SKM-1 treated with dmso at 0.1 percent for 144 hours (cell line): Measurements from ENCODE around the gene NDRG4.
"Not testable (repeated sequence)": the region's sequence is repeated elsewhere in the genome, so short reads cannot be mapped to it uniquely, and the experiment has no call there.

Source experiments
- DNase-seq: peaks from one replicate; lab custom pipeline; 2025; ENCODE audit not compliant: unreplicated experiment; lab: John Stamatoyannopoulos, UW

NDRG4 gene

DNA sequence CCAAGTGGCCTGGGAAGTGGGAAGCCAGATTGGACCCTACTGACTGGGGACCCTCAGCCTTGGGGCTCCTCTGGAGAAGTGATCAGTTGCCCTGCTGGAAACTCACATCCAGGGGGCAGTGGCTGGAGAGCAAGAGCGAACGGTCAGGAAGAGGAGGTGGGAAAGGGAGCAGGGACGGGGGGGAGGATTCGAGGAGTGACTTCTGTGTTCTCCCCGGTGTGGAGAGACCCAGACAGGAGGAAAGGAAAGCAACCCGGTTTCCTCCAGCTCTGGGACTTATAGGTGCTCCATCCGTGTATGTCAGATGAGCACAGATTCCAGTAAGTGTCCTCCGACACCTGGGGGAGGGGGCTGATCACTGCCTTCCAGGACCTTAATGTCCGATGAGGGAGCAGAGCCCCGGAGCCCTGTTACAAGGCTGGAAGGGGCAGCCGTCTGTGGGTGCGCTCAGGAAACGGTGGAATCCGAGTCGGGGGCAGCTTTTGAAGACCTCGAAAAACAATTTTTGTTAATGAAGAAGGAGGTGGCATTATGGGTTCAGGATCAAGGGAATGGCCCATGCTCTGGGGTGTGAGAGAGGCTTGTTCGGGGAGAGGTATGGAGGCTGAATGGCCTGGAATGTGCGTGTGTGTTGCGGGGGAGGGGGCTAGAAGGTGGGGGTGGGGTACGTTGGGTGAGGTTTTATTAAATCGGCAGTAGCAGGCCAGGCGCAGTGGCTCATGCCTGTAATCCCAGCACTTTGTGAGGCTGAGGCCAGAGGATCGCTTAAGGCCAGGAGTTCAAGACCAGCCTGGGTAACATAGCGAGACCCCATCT is 34.8 kb upstream of the NDRG4 start:
- DNase-seq: no peak

DNA sequence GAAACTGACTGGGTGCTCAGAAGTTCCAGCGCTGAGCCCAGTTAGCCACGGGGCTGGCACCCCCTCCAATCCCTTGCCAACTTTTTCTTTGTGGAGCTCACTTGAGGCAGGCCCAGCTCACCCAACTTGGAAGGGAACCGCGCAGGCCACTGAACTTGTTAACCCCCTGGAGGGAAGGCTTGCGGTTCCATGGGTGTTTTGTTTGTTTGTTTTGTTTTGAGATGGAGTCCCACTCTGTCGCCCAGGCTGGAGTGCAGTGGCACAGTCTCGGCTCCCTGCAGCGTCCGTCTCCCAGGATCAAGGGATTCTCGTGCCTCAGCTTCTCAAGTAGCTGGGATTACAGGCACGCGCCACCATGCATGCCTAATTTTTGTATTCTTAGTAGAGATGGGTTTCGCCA is 34.1 kb upstream of the NDRG4 start:
- no peak for DNase-seq

DNA sequence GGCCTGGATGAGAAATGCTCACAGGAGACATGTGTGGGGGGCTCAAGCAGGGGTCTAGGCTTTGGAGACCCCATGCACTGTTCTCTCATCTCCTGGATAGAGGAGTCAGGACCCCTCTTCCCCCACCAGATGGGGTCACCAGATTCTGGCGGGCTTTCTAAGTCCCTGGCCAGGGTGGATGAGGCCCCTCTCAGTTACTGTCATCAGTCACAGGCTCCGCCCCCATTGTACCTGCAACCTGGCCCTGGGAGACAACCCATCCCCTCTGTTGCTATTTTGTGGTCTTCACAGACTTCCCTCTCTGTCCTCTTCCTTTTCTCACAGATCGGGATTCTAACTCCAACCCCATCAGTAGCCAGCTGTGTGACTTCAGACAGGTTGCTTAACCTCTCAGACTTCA is 33.5 kb upstream of the NDRG4 start:
- no peak for DNase-seq

DNA sequence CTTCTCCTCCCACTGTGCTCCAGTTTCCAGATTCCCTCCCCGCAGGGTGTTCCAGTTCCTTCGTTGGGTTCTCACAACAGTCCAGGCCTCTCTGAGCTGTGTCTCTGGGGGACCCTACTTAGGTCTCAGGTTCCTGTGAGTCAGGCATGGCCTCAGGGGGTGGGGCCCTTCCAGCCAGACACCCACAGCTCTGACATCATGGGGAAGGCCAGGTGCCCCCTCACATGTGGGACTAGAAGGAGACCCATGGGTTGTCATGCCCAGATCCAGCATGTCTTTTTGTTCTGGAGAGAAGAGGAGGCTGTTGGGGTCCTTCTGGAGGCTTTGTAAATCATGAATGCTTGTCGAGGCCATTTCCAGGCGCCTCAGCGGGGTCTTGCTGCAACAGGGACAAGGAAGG is 32.0 kb upstream of the NDRG4 start:
- DNase-seq: no peak

DNA sequence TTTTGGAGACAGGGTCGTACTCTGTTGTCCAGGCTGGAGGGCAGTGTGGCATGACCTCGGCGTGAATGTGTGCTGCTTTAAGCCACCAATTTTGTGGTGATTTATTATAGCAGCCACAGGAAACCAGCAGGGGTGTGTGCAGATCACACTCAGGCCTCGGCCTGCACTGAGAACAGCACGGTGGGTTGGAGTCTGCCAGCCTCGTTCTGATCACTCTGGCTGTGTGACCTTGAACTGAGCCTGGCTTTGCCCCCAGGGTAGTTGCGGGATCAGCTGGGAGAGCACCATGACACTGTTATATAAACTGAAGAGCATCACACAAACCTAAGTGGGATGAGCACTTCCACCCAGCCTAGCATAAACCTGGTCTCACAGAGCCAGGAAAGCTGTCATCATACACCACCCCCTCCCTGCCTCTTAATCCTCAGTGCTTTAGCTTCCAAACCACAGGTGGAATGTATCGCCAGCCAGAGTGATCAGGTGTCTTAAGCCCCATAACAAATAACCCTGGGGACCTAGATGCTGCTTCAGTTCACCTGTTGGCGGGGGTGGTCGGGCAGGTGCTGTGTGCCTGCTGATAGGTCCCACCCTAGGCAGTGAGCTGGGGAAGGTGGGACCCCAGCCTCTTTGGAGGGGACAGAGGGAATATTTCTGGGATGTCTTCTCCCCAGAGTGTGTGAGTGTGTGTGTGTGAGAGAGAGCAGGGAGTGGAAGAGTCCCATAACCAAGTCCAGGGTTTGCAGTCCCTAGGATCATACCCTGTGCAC is 28.6 kb upstream of the NDRG4 start:
- no peak for DNase-seq

DNA sequence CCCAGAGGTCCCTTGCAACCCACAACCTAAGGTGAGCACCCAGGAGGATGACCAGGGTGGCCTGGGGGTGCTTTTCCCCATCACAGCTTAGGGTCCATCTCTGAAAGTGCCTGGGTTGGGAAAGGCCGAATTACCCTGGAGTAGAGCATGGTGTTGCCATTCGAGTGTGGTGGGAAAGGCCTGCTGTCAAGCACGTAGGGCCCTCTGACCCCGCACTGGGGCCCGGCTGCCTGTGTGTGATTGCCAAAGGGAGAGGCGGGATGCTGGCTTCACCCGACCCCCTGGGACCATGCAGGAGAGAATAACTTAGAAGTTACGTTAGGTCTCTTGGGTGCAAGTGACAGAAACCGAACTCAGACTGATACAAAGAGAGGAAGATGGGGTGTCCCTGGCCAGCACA is 27.7 kb upstream of the NDRG4 start:
- no peak for DNase-seq

DNA sequence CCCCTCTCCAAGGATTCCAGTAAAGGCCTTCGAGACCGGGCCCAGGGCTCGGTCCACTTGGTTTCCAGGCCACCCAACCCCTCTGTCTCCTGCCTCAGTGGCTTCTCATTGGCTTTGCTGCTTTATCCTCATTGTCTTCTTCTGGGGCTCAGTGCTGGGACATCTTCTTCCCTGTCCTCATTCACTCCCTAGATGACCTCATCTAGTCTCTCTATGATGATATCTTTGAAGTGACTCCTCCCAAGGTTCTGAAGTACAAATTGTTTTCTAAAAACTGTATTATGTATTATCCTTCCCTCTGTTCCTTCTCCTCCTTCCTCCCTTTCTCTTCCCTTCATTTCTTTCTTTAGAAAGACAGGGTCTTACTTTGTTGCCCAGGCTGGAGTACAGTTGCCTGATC is 27.1 kb upstream of the NDRG4 start:
- DNase-seq: no peak

DNA sequence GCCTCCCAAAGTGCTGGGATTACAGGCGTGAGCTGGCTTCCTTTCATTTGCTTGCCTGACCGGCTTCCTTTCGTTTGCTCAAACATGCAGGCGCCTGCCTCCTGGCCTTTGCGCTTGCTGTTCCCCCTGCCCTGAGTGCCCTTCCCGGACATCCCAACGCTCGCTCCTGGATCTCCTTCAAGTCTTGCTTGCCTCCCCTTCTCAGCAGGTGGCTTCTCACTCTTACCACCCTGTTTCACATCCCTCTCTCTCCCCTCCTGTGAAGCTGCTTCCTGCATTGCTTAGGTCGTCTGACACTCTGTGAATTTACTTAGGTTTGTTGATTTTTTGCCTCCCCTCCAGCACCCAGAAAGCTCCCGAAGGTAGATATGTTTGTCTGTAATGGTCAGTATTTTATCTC is 25.6 kb upstream of the NDRG4 start:
- no peak for DNase-seq

DNA sequence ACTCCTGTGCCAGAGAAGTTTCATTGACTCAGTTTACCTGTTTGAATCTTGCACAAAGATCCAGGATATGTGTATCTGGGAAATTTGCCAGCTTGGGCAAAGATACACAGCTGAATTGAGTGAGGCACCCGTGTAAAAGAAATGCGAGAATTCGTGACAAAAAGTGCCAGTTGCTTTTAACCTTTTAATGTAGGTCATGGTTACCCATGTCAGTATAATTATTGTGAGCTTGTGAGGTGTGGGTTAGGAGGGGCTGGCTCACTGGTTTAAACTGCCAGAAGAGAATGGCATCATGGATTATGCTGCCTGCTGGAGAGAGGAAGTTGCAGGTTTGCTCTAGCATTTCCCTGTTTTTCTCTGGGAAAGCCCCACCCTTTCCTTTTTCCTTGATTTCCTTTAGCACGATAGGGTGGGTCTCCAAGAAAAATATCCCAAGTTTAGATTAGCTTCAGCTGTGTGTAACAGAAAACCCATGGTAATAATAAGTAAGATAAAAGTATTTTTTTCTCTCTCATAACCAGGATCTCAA is 24.8 kb upstream of the NDRG4 start:
- DNase-seq: no peak

DNA sequence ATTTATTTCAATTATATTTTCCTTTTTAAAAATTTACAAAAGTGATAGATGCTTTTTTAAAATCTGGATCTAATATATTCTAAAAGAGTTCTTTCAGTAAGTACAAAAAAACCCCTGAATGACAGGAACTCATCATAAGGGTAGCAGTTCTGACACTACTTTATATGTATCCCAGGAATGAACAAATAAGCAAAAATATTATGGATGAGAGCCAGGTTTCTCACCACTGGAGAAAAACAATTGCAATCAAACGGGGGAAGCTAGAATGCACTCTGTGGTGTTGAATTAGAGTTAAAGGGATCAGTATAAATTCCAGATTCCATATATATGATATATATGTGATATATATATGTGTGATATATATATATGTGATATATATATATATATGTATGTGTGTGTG is 23.2 kb upstream of the NDRG4 start:
- no peak for DNase-seq

DNA sequence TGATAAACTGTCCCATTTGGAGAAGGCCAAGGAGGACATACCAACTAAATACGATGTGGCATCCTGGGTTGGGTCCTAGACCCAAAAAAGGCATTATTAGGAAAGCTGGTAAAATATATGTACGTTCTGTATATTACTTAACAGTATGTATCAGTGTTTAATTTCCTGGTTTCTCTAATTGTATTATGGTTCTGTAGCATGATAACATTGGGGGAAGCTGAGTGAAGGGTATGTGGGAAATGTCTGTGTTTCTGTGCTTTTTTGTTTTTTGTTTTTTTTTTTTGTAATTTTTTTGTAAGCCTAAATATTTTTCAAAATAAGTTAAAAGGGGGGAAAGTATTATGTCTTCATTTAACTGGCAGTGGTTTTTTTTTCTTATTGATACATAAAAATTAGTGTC is 21.5 kb upstream of the NDRG4 start:
- DNase-seq: no peak

DNA sequence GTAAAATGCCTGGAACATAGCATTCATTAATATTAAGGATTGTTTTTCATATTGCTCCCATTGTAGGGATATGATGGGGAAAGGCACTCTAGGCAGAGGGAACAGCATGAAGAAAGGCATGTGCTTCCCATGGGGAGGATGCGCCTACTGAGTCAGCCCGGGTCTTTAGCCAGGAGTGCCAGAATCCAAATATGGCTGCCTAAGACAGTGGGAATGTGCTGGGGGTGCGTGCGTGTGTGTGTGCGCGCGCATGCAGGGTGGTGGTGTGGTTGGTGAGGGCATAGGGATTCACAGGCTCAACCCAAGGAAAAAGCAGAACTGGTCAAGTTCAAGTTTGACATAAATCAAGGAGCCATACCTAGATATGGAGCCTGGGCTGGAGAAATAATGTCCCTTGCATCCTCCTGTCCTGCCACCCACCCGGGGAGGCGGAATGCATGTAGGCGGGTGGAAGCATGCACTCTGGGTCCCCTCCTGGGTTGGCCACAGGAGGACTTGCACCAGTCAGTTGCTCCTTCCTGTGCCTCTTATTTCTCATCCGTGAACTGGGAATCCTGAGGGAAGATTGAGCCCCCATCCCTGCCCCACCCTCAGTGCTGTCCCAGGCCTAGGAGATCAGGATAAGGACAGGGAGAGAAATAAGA is 18.6 kb upstream of the NDRG4 start:
- DNase-seq: no peak

DNA sequence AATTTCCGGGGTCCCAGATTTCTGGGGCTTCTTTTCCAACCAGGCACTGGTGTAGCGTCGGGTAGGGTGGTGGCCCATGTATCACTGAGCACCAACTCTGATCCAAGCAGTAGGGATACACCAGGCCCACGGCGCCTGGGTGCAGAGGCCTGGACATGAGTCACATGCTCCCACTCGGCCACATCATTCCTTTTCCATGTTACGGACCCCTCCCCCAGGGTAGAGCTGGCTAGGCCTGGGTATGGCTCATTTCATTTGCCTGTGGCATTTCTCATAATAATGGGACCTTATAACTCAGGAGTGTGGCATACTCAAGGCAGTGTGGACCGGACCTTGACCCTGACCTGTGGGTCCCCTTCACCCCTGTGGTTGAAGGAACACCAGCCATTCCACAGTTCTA is 18.0 kb upstream of the NDRG4 start:
- DNase-seq: no peak

DNA sequence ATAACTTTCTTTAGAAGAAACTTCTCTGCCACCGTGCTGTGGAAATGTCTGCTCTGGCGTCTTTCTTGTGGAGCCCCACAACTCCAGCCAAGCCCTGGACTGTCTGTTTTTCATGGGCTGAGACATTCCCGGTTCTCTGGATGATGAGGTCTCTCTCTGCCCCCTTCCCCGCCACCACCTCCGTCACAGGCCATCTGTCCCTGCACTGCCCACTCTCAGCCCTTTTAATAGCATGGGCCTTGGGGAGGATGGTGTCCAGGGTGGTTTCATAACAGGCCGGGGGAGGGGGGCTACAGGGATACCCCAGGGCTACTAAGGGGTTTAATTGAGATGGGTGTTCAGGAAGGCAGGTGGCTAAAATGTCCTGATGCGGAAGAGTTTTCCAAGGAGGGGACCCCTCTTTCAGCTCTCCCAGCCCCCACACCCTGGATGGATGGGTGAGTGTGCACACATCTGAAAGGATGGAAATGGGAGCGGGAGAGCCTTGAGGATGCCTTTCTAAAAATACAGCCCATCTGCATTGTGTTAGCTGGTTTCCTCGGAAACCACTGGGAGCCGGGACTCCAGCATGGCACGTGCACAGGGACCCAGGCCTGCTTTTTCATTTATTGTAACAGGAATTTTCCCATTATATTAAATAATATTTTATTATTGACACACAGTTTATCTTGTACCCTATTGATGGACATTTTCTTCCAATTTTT is 14.6 kb upstream of the NDRG4 start:
- DNase-seq: no peak

DNA sequence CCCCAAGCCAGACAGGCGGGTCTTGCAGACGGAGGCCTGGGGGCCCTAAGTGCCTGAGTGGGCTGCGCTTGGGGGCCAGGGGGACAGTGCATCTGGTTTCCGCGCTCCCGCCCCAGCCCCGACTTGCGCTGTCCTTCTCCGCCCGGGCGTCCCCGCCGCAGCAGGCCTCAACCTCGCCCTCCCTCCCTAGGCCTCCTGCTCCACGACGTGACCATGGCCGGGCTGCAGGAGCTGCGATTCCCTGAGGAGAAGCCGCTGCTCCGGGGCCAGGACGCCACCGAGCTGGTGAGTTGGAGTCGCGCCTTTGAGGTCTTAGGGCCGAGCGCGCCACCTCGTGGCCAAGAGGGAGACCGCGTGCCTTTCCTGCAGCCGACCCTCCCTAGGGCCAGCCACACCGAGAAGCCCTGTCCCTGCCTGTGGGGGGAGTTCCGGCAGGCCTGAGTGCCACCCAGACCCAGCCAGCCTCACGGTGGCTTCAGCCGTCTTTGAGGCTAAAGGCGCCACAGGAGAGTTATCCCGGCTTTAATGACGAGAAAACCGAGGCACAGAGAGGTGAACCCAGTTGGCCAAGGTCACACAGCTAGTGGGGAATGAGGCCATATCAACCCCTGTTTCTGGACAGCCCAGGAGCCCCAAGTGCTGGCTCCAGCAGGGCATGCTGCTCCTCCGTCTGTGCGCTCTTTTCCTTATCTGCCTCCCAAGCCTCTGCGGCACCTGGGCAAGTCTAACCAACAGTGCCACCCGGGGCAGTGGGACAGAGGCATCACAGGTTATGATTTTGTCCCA is 12.2 kb upstream of the NDRG4 start:
- DNase-seq: peak; percentile 60

DNA sequence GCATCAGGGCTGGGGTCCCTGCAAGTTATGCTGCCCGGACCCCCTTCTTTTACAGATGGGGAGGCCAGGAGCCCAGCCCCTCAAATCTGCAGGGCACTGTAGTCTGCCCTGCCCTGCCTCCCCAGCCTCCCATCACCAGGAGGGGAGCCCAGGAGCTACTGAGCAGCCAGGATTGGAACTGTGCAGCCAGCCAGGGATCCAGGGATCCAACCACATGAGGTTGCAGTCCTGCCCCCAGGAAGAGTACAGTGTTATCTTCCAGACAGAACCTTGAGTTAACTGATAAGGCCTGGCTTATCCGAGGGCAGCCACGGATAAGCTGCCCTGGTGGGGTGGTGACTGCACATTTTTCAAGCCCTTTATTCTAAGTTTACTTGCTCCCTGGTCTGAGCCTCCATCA is 11.4 kb upstream of the NDRG4 start:
- DNase-seq: no peak

DNA sequence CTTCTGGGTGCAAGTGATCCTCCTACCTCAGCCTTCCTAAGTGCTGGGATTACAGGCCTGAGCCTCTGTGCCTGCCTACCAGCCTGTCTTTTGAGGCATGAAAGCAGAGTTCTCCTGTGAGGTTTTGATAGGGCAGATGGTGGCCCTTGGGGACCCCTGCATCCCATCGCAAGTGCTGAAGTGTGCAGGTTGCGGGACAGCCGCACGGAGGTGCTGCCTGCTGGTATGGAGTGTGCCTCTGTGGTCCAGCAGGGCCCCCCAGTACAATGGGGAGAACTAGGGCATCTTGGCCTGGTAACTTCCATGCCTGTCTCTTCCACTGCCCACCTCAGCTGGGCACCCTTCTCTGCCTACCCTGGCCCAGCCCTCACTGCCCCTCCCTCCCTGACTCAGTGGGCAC is 9.9 kb upstream of the NDRG4 start:
- no peak for DNase-seq

DNA sequence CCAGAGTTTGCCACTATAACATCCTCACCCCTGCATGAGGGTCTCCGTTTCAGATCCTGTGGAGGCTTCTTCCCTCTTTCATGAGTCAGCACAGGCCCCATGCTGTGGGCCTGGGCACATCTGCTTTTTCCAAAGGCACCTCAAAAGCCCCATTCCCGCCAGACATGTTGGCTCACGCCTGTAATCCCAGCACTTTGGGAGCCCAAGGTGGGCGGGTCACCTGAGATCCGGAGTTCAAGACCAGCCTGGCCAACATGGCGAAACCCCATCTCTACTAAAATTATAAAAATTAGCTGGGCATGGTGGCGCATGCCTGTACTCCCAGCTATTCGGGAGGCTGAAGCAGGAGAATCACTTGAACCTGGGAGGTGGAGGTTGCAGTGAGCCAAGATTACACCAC is 9.4 kb upstream of the NDRG4 start:
- DNase-seq: not testable (repeated sequence)

DNA sequence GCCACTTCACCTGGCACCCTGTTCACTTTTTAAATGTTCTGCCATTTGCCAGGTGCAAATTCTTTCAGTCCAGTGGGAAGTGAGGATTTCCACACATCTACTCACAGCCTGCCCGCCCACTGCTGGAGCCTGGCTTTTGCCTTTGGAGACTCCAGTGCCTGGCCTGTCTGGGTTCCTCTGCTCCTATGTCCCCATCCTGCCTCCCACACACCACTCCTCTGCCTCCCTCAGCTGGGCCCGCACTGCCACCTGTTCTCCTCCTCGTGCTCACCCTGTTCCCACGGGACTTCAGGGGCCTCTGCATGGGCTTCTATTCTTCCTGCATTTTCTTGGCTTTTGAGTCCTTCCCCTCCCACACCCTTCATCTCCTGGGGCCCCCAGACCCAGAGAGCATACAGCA is 7.9 kb upstream of the NDRG4 start:
- no peak for DNase-seq

DNA sequence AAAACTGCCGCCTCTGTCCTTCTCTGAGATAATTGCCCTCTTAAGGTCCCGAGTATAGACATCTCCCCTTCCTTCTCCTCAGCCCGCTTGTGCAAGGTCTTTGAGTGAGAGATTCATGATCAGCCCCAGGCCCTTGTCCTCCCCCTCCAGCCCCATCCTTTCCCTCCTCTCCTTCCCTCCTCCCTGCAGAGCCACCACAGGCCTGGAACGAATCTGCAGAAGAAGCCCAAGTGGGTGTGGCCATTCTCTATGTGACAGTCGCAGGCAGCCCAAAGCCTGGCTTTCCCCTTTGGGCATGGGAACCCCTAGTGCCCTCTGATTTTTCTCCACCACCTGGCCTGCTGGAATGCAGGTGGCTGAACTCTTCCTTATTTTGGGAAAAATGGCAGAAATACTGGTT is 7.2 kb upstream of the NDRG4 start:
- DNase-seq: no peak
